ENCODE data around the gene PRSS8. TPM values are rescaled to one million over a fixed set of nuclear protein-coding genes. Genes with fewer than 3 reads are reported as not detected.

PRSS8 gene
- total and polyA plus RNA-seq, 3 experiments from 2014 or later = not detected

DNA sequence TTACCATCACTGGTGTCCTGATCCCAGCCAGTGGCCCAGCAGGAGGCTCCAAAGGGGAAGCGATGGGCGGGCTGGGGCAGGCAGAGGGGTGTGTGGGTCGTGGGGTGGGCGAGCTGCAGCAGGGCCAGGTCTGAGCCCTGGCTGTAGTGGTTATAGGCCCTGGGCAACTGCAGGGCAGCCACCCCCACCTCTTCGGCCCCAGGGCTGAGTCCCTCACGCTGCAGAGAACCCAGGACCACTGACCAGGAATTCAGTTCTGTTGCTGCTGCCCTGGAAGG lies 49.0 kb downstream of the PRSS8 start:
- POLR2A ChIA-PET = no interaction called here
- Histone ChIP-seq H3K27ac (ENCODE audit: low read depth, low read length) (no peak overlapping the region), H3K4me3 (ENCODE audit: low read length) (no peak overlapping the region), H3K9me3 (ENCODE audit: low read length) (no peaks in the 10 kb centered on the region), H3K4me1 (ENCODE audit: insufficient read depth, low read length) (no peaks in the 10 kb centered on the region), H3K27me3 (ENCODE audit: insufficient read depth, low read length, poor library complexity, severe bottlenecking) (no peaks in the 10 kb centered on the region), H3K36me3 (ENCODE audit: insufficient read depth, low read length) (peaks cover 10% of the 10 kb centered on the region)
- Mint-ChIP-seq H3K27ac (no peak overlapping the region), H3K4me3 (no peak overlapping the region), H3K4me1 (peaks cover 3 to 18% (median 6%) of the 10 kb centered on the region in 3 donors), H3K9me3 (no peaks in the 10 kb centered on the region), H3K36me3 (peaks cover 0 to 65% (median 2%) of the 10 kb centered on the region in 3 donors), H3K27me3 (no peaks in the 10 kb centered on the region)
- DNase-seq = no peak
- CTCF ChIA-PET = no interaction called here

GRCh38 chr16:31085873-31086628 lies 49.5 kb downstream of the PRSS8 start:
- no peaks in the 10 kb centered on the region for H3K9me3 ChIP-seq (ENCODE audit: low read length)
- peak in 1 of 5 donors; percentile 43 for DNase-seq
- Mint-ChIP-seq H3K27ac (peak overlapping the region in 4 of 8 donors; percentile 2 to 88 (median 50)), H3K4me1 (peaks cover 3 to 18% (median 6%) of the 10 kb centered on the region in 3 donors), H3K27me3 (no peaks in the 10 kb centered on the region), H3K9me3 (no peaks in the 10 kb centered on the region), H3K36me3 (peaks cover 0 to 63% (median 2%) of the 10 kb centered on the region in 3 donors), H3K4me3 (no peak overlapping the region)
- no peak overlapping the region for H3K27ac ChIP-seq (ENCODE audit: low read depth, low read length)
- CTCF ChIA-PET = no interaction called here
- POLR2A ChIA-PET = no interaction called here
- H3K27me3 ChIP-seq (ENCODE audit: insufficient read depth, low read length, poor library complexity, severe bottlenecking) = no peaks in the 10 kb centered on the region
- H3K4me1 ChIP-seq (ENCODE audit: insufficient read depth, low read length) = no peaks in the 10 kb centered on the region
- H3K4me3 ChIP-seq (ENCODE audit: low read length) = no peak overlapping the region
- peaks cover 9% of the 10 kb centered on the region for H3K36me3 ChIP-seq (ENCODE audit: insufficient read depth, low read length)

DNA sequence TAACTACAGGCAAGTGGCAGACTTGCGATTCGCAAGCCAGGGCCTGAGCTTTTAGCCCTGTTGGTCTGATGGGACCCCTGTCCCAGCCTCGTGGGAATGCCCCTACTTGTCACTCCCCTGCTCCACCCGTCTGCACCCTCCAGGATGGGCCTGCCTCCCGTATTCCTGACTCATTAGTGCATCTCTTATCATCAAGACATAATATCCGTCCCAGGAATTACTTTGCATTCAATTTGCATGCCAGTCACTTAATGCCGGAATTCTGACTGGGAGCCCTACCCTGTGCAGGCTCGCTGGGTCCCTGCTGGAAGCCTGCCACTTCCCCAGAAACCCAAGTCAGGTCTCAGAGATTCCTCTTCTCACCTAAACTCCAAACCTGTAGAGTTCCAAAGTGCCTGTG lies 50.1 kb downstream of the PRSS8 start:
- H3K4me3 Mint-ChIP-seq = no peak overlapping the region
- no peaks in the 10 kb centered on the region for H3K27me3 ChIP-seq (ENCODE audit: insufficient read depth, low read length, poor library complexity, severe bottlenecking)
- H3K4me1 ChIP-seq (ENCODE audit: insufficient read depth, low read length) = no peaks in the 10 kb centered on the region
- peak overlapping the region in 3 of 8 donors; percentile 9 to 69 (median 60) for H3K27ac Mint-ChIP-seq
- peaks cover 3 to 24% (median 6%) of the 10 kb centered on the region in 3 donors for H3K4me1 Mint-ChIP-seq
- peaks cover 2% of the 10 kb centered on the region for H3K36me3 ChIP-seq (ENCODE audit: insufficient read depth, low read length)
- H3K27ac ChIP-seq (ENCODE audit: low read depth, low read length) = no peak overlapping the region
- CTCF ChIA-PET = no interaction called here
- no peaks in the 10 kb centered on the region for H3K27me3 Mint-ChIP-seq
- H3K4me3 ChIP-seq (ENCODE audit: low read length) = no peak overlapping the region
- H3K9me3 Mint-ChIP-seq = no peaks in the 10 kb centered on the region
- H3K36me3 Mint-ChIP-seq = peaks cover 0 to 63% (median 2%) of the 10 kb centered on the region in 3 donors
- no peaks in the 10 kb centered on the region for H3K9me3 ChIP-seq (ENCODE audit: low read length)
- POLR2A ChIA-PET = no interaction called here
- peak in 1 of 5 donors; percentile 30 for DNase-seq

DNA sequence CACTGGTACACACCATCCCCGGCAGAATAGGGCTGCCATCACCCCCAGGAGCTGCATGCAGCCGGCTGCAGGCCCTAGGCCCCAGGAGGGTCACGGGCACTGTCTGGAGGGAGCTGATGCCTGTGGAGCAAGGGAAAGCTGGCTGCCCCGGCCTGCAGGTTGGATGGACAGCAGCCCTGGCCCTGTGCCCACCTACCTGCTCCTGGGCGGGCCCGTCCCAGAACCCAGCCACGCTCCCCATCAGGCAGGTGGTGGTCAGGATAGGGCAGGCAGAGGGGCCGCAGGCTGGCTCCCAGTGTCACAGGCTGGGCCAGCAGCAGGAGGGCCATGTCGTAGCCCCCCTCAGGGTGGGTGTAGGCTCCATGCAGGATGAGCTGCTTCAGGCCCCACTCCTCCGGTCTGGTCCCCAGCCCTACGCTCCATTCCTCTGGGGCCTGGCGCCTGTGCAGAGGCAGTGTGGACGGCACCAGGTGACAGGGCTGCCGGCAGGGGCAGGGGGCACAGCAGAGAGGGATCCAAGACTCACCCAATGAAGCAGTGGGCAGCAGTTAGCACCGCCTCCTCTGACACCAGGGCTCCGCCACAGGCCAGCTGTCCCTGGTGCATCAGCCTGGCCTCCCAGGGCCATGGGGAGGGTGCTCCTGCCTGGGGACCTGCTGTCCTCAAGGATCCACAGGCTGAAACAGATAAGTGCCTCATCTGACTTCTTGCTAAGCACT lies 50.8 kb downstream of the PRSS8 start:
- peaks cover 0 to 66% (median 2%) of the 10 kb centered on the region in 3 donors for H3K36me3 Mint-ChIP-seq
- H3K27ac ChIP-seq (ENCODE audit: low read depth, low read length) = no peak overlapping the region
- no peak overlapping the region for H3K4me3 Mint-ChIP-seq
- peak overlapping the region in 1 of 8 donors; percentile 9 for H3K27ac Mint-ChIP-seq
- ChIA-PET CTCF (interaction anchor here (1.5 kb wide), 1 partner anchor 16 kb away, joined by 3 read pairs; no protein-coding TSS in a partner anchor), POLR2A (no interaction called here)
- peak in 1 of 5 donors; percentile 43 for DNase-seq
- no peaks in the 10 kb centered on the region for H3K27me3 Mint-ChIP-seq
- no peaks in the 10 kb centered on the region for H3K9me3 ChIP-seq (ENCODE audit: low read length)
- H3K27me3 ChIP-seq (ENCODE audit: insufficient read depth, low read length, poor library complexity, severe bottlenecking) = no peaks in the 10 kb centered on the region
- H3K4me1 ChIP-seq (ENCODE audit: insufficient read depth, low read length) = no peaks in the 10 kb centered on the region
- peaks cover 3 to 24% (median 6%) of the 10 kb centered on the region in 3 donors for H3K4me1 Mint-ChIP-seq
- H3K4me3 ChIP-seq (ENCODE audit: low read length) = no peak overlapping the region
- H3K9me3 Mint-ChIP-seq = no peaks in the 10 kb centered on the region
- no peaks in the 10 kb centered on the region for H3K36me3 ChIP-seq (ENCODE audit: insufficient read depth, low read length)

GRCh38 chr16:31083981-31084380 lies 51.5 kb downstream of the PRSS8 start:
- ChIA-PET POLR2A (no interaction called here), CTCF (interaction anchor here (1.5 kb wide), 1 partner anchor 17 kb away, joined by 3 read pairs; no protein-coding TSS in a partner anchor)
- Histone ChIP-seq H3K27ac (ENCODE audit: low read depth, low read length) (no peak overlapping the region), H3K9me3 (ENCODE audit: low read length) (no peaks in the 10 kb centered on the region), H3K27me3 (ENCODE audit: insufficient read depth, low read length, poor library complexity, severe bottlenecking) (no peaks in the 10 kb centered on the region), H3K4me1 (ENCODE audit: insufficient read depth, low read length) (no peaks in the 10 kb centered on the region), H3K4me3 (ENCODE audit: low read length) (no peak overlapping the region), H3K36me3 (ENCODE audit: insufficient read depth, low read length) (peaks cover 4% of the 10 kb centered on the region)
- Mint-ChIP-seq H3K4me3 (no peak overlapping the region), H3K9me3 (no peaks in the 10 kb centered on the region), H3K27ac (peak overlapping the region in 1 of 8 donors; percentile 50), H3K36me3 (peaks cover 0 to 67% (median 4%) of the 10 kb centered on the region in 3 donors), H3K27me3 (no peaks in the 10 kb centered on the region), H3K4me1 (peaks cover 3 to 29% (median 6%) of the 10 kb centered on the region in 3 donors)
- peak in 1 of 5 donors; percentile 33 for DNase-seq

- Mint-ChIP-seq H3K4me3 (no peak overlapping the region), H3K36me3 (peaks cover 0 to 68% (median 4%) of the 10 kb centered on the region in 3 donors), H3K4me1 (peaks cover 3 to 34% (median 6%) of the 10 kb centered on the region in 3 donors), H3K9me3 (no peaks in the 10 kb centered on the region), H3K27ac (peak overlapping the region in 2 of 8 donors; percentile 17 to 76), H3K27me3 (no peaks in the 10 kb centered on the region)
- DNase-seq = no peak
- H3K27me3 ChIP-seq (ENCODE audit: insufficient read depth, low read length, poor library complexity, severe bottlenecking) = no peaks in the 10 kb centered on the region
- H3K9me3 ChIP-seq (ENCODE audit: low read length) = no peaks in the 10 kb centered on the region
- peaks cover 8% of the 10 kb centered on the region for H3K36me3 ChIP-seq (ENCODE audit: insufficient read depth, low read length)
- no peak overlapping the region for H3K4me3 ChIP-seq (ENCODE audit: low read length)
- CTCF ChIA-PET = interaction anchor here (1.5 kb wide), 1 partner anchor 17 kb away, joined by 3 read pairs; no protein-coding TSS in a partner anchor
- no peak overlapping the region for H3K27ac ChIP-seq (ENCODE audit: low read depth, low read length)
- H3K4me1 ChIP-seq (ENCODE audit: insufficient read depth, low read length) = no peaks in the 10 kb centered on the region
- POLR2A ChIA-PET = no interaction called here
Observed at GRCh38 chr16:31083556-31083955, 52.0 kb downstream of the PRSS8 start.

DNA sequence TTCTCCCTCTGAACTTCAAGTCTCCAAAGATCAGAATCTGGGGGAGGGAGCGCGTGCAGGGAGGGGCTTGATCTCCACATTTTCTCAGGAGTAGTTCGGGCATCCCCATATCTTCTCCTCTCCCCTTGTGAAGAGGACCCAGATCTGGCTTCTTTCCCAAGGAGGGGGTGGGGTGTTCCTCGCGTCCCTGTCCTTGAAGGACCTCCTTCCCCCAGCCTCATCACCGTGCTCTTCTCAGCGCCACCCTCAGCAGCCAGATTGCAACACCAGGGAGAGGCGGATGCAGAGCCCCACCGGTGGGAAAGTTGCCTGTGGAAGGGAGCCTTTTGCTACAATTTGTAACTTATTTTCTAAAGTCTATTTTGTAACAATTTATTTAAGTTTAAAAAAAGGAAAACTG lies 52.4 kb downstream of the PRSS8 start:
- CTCF ChIA-PET = interaction anchor here (1.5 kb wide), 1 partner anchor 18 kb away, joined by 3 read pairs; no protein-coding TSS in a partner anchor

More for the DNA sequence above, 52.4 kb downstream of the PRSS8 start:
- Histone ChIP-seq H3K4me1 (ENCODE audit: insufficient read depth, low read length) (no peaks in the 10 kb centered on the region), H3K4me3 (ENCODE audit: low read length) (no peak overlapping the region), H3K36me3 (ENCODE audit: insufficient read depth, low read length) (peaks cover 13% of the 10 kb centered on the region), H3K27me3 (ENCODE audit: insufficient read depth, low read length, poor library complexity, severe bottlenecking) (no peaks in the 10 kb centered on the region), H3K9me3 (ENCODE audit: low read length) (no peaks in the 10 kb centered on the region), H3K27ac (ENCODE audit: low read depth, low read length) (no peak overlapping the region)
- no peak for DNase-seq
- POLR2A ChIA-PET = no interaction called here
- Mint-ChIP-seq H3K4me1 (peaks cover 3 to 38% (median 9%) of the 10 kb centered on the region in 3 donors), H3K4me3 (no peak overlapping the region), H3K36me3 (peaks cover 0 to 73% (median 4%) of the 10 kb centered on the region in 3 donors), H3K27ac (peak overlapping the region in 2 of 8 donors; percentile 17 to 76), H3K27me3 (no peaks in the 10 kb centered on the region), H3K9me3 (no peaks in the 10 kb centered on the region)
